ENCODE measurements around the gene SPAG16.

The SPAG16 gene

GRCh38 chr2:214232271-214232670 lies 948.0 kb downstream of the SPAG16 start:
- TF ChIP-seq ZFX (IDR thresholded peaks at IDR 0.05), result no peak
- TF ChIP-seq CTCF (conservative IDR thresholded peaks at IDR 0.05), result no peak
- no peak overlapping the region for H3K27ac ChIP-seq

GRCh38 chr2:214233164-214233563 lies 948.9 kb downstream of the SPAG16 start:
- no peak for TF ChIP-seq ZFX (IDR thresholded peaks at IDR 0.05)
- TF ChIP-seq CTCF (conservative IDR thresholded peaks at IDR 0.05), result no peak
- H3K27ac ChIP-seq, result no peak overlapping the region

GRCh38 chr2:214242797-214243196 lies 958.5 kb downstream of the SPAG16 start:
- TF ChIP-seq CTCF (conservative IDR thresholded peaks at IDR 0.05) (no peak), ZFX (IDR thresholded peaks at IDR 0.05) (no peak)
- no peak overlapping the region for H3K27ac ChIP-seq

- no peak for TF ChIP-seq ZFX (IDR thresholded peaks at IDR 0.05)
- no peak for TF ChIP-seq CTCF (conservative IDR thresholded peaks at IDR 0.05)
- H3K27ac ChIP-seq, result no peak overlapping the region
Observed at GRCh38 chr2:214244847-214245246, 960.6 kb downstream of the SPAG16 start.

GRCh38 chr2:214246417-214246816 lies 962.2 kb downstream of the SPAG16 start:
- no peak overlapping the region for H3K27ac ChIP-seq
- TF ChIP-seq CTCF (conservative IDR thresholded peaks at IDR 0.05) (no peak), ZFX (IDR thresholded peaks at IDR 0.05) (no peak)

- H3K27ac ChIP-seq, result no peak overlapping the region
- no peak for TF ChIP-seq CTCF (conservative IDR thresholded peaks at IDR 0.05)
- TF ChIP-seq ZFX (IDR thresholded peaks at IDR 0.05), result no peak
Observed at GRCh38 chr2:214247531-214247930, 963.3 kb downstream of the SPAG16 start.

GRCh38 chr2:214255046-214255445 lies 970.8 kb downstream of the SPAG16 start:
- TF ChIP-seq ZFX (IDR thresholded peaks at IDR 0.05) (no peak), CTCF (conservative IDR thresholded peaks at IDR 0.05) (no peak)
- no peak overlapping the region for H3K27ac ChIP-seq
